Keratinocyte (primary cell): Measurements from ENCODE around the gene ZBTB20. TPM values are rescaled to one million over a fixed set of nuclear protein-coding genes. Genes with fewer than 3 reads are reported as not detected.

Experiments used
- DNase-seq: peaks from one replicate; pipeline ENCODE4 v3.0.0-alpha.2; 2011; ENCODE audit warnings: low read depth, missing footprints, low spot score
- FAIRE-seq: peaks from 2 replicates; lab custom pipeline; 2011; peaks lifted over from hg19 to GRCh38; lab: Jason Lieb, UNC
- H2AFZ ChIP-seq: 2 replicates; pipeline ENCODE4 v1.6.0; 2012; ENCODE audit warnings: low read length, control low read depth, inconsistent platforms; ENCODE audit not compliant: control insufficient read depth
- H3K27ac ChIP-seq: 2 replicates; pipeline ENCODE4 v1.5.1; 2011; ENCODE audit warnings: low read length; ENCODE audit not compliant: control insufficient read depth, insufficient read depth
- H3K27me3 ChIP-seq: 3 replicates; pipeline ENCODE4 v1.6.0; 2011; ENCODE audit warnings: low read length; ENCODE audit not compliant: control insufficient read depth, insufficient read depth; ENCODE audit errors: extremely low read depth
- H3K36me3 ChIP-seq, 2 experiments: 2 replicates in 1 of 2; 3 replicates in 1 of 2; pipeline ENCODE4 v1.5.1; 2011; ENCODE audit warnings: low read length in 2 of 2, mild to moderate bottlenecking in 1 of 2; ENCODE audit not compliant: control insufficient read depth in 2 of 2, insufficient read depth in 2 of 2; ENCODE audit errors: extremely low read depth in 1 of 2
- H3K4me1 ChIP-seq: 3 replicates; pipeline ENCODE4 v1.5.1; 2011; ENCODE audit warnings: low read length; ENCODE audit not compliant: control insufficient read depth, insufficient read depth; ENCODE audit errors: extremely low read depth
- H3K4me2 ChIP-seq: 3 replicates; pipeline ENCODE4 v1.6.0; 2011; ENCODE audit warnings: low read depth, low read length; ENCODE audit not compliant: control insufficient read depth, insufficient read depth; ENCODE audit errors: extremely low read depth
- H3K4me3 ChIP-seq, 3 experiments: fragments of 200-600 bp in 1 of 3; sonication (generic) in 1 of 3; 2 replicates in 2 of 3; 3 replicates in 1 of 3; pipeline ENCODE4 v1.5.1; 2011 to 2016; ENCODE audit warnings: low read length in 3 of 3, mild to moderate bottlenecking in 3 of 3, control low read depth in 2 of 3, inconsistent platforms in 1 of 3, low read depth in 1 of 3, mixed read lengths in 1 of 3, mixed run types in 1 of 3, moderate library complexity in 1 of 3; ENCODE audit not compliant: control insufficient read depth in 2 of 3, insufficient read depth in 2 of 3; ENCODE audit errors: extremely low read depth in 1 of 3
- H3K79me2 ChIP-seq: 2 replicates; pipeline ENCODE4 v1.6.0; 2012; ENCODE audit warnings: low read length; ENCODE audit not compliant: control insufficient read depth, insufficient read depth
- H3K9ac ChIP-seq: 3 replicates; pipeline ENCODE4 v1.6.0; 2011; ENCODE audit warnings: low read length; ENCODE audit not compliant: control insufficient read depth, insufficient read depth; ENCODE audit errors: extremely low read depth
- H3K9me1 ChIP-seq: 3 replicates; pipeline ENCODE4 v1.6.0; 2011; ENCODE audit warnings: low read length; ENCODE audit not compliant: control insufficient read depth, insufficient read depth; ENCODE audit errors: extremely low read depth
- H3K9me3 ChIP-seq: 2 replicates; pipeline ENCODE4 v1.5.1; 2012; ENCODE audit warnings: low read depth, low read length; ENCODE audit not compliant: control insufficient read depth
- H4K20me1 ChIP-seq: 3 replicates; pipeline ENCODE4 v1.6.0; 2011; ENCODE audit warnings: low read length; ENCODE audit not compliant: control insufficient read depth, insufficient read depth; ENCODE audit errors: extremely low read depth
- EZH2 ChIP-seq: IDR thresholded peaks from one replicate; pipeline ENCODE4 v1.6.1; 2012; ENCODE audit warnings: inconsistent platforms, mild to moderate bottlenecking, low read length, moderate library complexity
- dilution Hi-C: fragments of 300-500 bp; cut with MboI; formaldehyde crosslinking; loops from one replicate; pipeline ENCODE4 v1.7.0; 2020; ENCODE audit warnings: low sequenced_read_pairs; ENCODE audit not compliant: extremely low pct_ligation_motif_present
- polyA plus RNA-seq, 5 experiments: library from polyadenylated mRNA; depleted of rRNA in 3 of 5; stranded (reverse) in 3 of 5; stranded (forward) in 1 of 5; unstranded in 1 of 5; fragments of >200 nt; gene quantifications; 1 replicate in 1 of 5; 2 replicates in 3 of 5; 3 replicates in 1 of 5; pipeline versions ENCODE4 v1.2.1 to v1.2.3, GENCODE V29; 2011 to 2012; ENCODE audit warnings: missing spikeins in 2 of 5, low read depth in 1 of 5, low replicate concordance in 1 of 5
- TF ChIP-seq, protein P1 (sequence below), 3 experiments: IDR thresholded peaks in 1 of 3; conservative IDR thresholded peaks in 1 of 3; optimal IDR thresholded peaks in 1 of 3; 2 replicates in 2 of 3; 3 replicates in 1 of 3; pipeline versions ENCODE3 to v1.5.1; 2011; ENCODE audit warnings: low read length in 3 of 3, mild to moderate bottlenecking in 3 of 3, moderate library complexity in 2 of 3, control low read depth in 1 of 3, inconsistent platforms in 1 of 3; ENCODE audit not compliant: insufficient read depth in 2 of 3; ENCODE audit errors: extremely low read depth in 1 of 3

The ZBTB20 gene
- polyA plus RNA-seq, 1 donor (not counting 4 experiments of a cell fraction or from before 2014, with no cell fraction given) = 0.52 TPM

- Histone ChIP-seq H4K20me1 (no peaks in the 10 kb centered on the region), H3K4me1 (no peaks in the 10 kb centered on the region), H3K9me3 (no peaks in the 10 kb centered on the region), H3K9ac (no peak overlapping the region), H2AFZ (no peak overlapping the region), H3K79me2 (no peaks in the 10 kb centered on the region), H3K4me3 (no peak overlapping the region), H3K36me3 (no peaks in the 10 kb centered on the region), H3K9me1 (no peaks in the 10 kb centered on the region), H3K27me3 (no peaks in the 10 kb centered on the region), H3K4me2 (no peak overlapping the region), H3K27ac (no peak overlapping the region)
- dilution Hi-C loops = no loop called here
- TF ChIP-seq, protein P1, sequence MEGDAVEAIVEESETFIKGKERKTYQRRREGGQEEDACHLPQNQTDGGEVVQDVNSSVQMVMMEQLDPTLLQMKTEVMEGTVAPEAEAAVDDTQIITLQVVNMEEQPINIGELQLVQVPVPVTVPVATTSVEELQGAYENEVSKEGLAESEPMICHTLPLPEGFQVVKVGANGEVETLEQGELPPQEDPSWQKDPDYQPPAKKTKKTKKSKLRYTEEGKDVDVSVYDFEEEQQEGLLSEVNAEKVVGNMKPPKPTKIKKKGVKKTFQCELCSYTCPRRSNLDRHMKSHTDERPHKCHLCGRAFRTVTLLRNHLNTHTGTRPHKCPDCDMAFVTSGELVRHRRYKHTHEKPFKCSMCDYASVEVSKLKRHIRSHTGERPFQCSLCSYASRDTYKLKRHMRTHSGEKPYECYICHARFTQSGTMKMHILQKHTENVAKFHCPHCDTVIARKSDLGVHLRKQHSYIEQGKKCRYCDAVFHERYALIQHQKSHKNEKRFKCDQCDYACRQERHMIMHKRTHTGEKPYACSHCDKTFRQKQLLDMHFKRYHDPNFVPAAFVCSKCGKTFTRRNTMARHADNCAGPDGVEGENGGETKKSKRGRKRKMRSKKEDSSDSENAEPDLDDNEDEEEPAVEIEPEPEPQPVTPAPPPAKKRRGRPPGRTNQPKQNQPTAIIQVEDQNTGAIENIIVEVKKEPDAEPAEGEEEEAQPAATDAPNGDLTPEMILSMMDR (optimal IDR thresholded peaks at IDR 0.05 in 1 of 3, IDR thresholded peaks at IDR 0.05 in 1 of 3, conservative IDR thresholded peaks at IDR 0.05 in 1 of 3; ENCODE audit: extremely low read depth in 1 of 3, insufficient read depth in 2 of 3, low read length in 3 of 3) = no peak
- no peak for TF ChIP-seq EZH2
- no peak for DNase-seq
- FAIRE-seq = no peak
These were observed 407.5 kb downstream of the ZBTB20 start for GRCh38 chr3:114739627-114740026.

DNA sequence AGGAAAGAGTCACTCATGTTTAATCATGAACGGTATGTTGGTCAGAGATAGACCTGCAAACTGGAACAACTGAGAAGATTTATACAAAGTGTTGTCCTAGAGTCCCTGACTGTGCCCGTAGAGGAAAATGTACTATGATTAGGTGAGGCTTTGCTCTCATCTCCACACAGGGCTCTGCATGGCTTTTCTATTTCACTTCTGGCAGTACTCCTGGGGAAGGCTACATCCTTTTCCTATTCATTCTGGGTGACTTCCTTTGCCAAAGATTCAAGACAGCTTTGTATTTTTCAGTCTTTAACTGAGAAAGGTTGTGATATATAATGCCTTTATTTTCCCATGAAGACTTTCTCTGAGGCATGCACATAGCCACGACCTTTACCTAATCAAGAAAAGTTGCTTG is 414.7 kb downstream of the ZBTB20 start:
- H3K9me1 ChIP-seq = no peaks in the 10 kb centered on the region
- no peak overlapping the region for H3K27ac ChIP-seq
- no peaks in the 10 kb centered on the region for H3K79me2 ChIP-seq
- TF ChIP-seq EZH2 = no peak
- TF ChIP-seq, protein P1 (optimal IDR thresholded peaks at IDR 0.05 in 1 of 3, IDR thresholded peaks at IDR 0.05 in 1 of 3, conservative IDR thresholded peaks at IDR 0.05 in 1 of 3; ENCODE audit: extremely low read depth in 1 of 3, insufficient read depth in 2 of 3, low read length in 3 of 3) = no peak
- FAIRE-seq (no peak), DNase-seq (no peak)
- H2AFZ ChIP-seq = no peak overlapping the region
- H3K4me3 ChIP-seq = no peak overlapping the region
- no peaks in the 10 kb centered on the region for H3K36me3 ChIP-seq
- no peak overlapping the region for H3K4me2 ChIP-seq
- dilution Hi-C loops = no loop called here
- H3K27me3 ChIP-seq = no peaks in the 10 kb centered on the region
- no peaks in the 10 kb centered on the region for H4K20me1 ChIP-seq
- H3K9me3 ChIP-seq = no peaks in the 10 kb centered on the region
- H3K4me1 ChIP-seq = no peaks in the 10 kb centered on the region
- H3K9ac ChIP-seq = no peak overlapping the region
